GM12892 (cell line): ENCODE results near the gene SLC25A6.

ENCODE experiments used
- POLR2A ChIP-seq: IDR thresholded peaks from 2 replicates; pipeline ENCODE4 v1.6.1; 2011; ENCODE audit warnings: low read depth, low read length, control low read depth
- POLR2AphosphoS5 ChIP-seq: IDR thresholded peaks from 2 replicates; pipeline ENCODE4 v1.6.1; 2011; ENCODE audit warnings: low read depth, low read length, control low read depth
- TAF1 ChIP-seq: IDR thresholded peaks from 2 replicates; pipeline ENCODE4 v1.6.1; 2011; ENCODE audit warnings: low read depth, mild to moderate bottlenecking, control low read depth, low read length, borderline replicate concordance

DNA sequence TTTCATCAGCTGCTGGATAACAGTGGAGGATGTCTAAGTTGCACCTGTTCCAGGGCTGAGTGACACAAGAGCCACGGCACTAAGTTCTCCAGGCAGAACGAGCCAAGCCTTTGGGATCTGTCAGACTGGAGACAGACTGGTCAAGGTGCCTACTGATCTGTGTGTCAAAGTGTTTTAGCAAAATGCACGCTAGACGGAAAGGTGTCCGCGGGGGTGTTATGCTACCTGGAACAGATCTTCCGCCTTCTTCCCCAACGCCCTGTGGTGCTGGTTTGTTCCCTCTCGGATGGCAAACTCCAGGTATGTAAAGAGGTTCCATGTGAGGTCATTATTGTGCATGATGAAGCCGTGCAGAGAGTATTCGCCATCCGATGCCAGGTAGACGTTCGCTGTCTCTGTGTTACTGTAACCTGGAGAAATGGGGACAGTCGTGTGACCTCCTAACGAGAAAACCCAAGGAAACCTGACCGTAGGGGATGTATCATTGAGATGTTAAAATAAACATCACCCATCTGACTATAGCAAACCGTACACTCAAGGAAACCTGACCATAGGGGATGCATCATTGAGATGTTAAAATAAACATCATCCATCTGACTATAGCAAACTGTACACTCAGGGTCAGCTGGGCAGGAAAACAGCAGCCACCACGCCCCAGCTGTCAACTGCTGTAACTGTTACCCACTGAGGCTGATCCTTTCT is 29.7 kb upstream of the SLC25A6 start:
- TF ChIP-seq POLR2A, result no peak
- TF ChIP-seq POLR2AphosphoS5, result no peak
- TF ChIP-seq TAF1, result no peak
